ENCODE results near the gene ATP7B.

The ATP7B gene

DNA sequence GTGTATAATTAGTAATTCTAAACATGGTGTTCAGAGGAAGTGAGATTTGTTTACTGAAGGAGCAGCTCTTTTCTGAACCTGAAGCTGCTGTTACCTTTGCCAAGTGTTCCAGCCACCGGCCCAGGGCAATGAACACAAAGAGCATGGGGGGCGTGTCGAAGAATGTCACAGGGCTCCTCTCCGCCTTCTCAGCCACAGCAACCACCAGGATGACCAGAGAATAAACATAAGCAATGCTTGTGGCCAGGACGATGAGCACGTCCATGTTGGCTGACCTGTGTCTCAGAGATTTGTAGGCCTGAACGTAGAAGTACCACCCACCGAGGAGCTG lies 53.1 kb downstream of the ATP7B start:
- no peak overlapping the region for H3K4me3 ChIP-seq (ENCODE audit: low read depth, low read length)
- TF ChIP-seq, protein P1, sequence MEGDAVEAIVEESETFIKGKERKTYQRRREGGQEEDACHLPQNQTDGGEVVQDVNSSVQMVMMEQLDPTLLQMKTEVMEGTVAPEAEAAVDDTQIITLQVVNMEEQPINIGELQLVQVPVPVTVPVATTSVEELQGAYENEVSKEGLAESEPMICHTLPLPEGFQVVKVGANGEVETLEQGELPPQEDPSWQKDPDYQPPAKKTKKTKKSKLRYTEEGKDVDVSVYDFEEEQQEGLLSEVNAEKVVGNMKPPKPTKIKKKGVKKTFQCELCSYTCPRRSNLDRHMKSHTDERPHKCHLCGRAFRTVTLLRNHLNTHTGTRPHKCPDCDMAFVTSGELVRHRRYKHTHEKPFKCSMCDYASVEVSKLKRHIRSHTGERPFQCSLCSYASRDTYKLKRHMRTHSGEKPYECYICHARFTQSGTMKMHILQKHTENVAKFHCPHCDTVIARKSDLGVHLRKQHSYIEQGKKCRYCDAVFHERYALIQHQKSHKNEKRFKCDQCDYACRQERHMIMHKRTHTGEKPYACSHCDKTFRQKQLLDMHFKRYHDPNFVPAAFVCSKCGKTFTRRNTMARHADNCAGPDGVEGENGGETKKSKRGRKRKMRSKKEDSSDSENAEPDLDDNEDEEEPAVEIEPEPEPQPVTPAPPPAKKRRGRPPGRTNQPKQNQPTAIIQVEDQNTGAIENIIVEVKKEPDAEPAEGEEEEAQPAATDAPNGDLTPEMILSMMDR (IDR thresholded peaks at IDR 0.05; ENCODE audit: insufficient read depth, low read depth, low read length, missing control alignments), result no peak
- DNase-seq (ENCODE audit: low read depth), result no peak

DNA sequence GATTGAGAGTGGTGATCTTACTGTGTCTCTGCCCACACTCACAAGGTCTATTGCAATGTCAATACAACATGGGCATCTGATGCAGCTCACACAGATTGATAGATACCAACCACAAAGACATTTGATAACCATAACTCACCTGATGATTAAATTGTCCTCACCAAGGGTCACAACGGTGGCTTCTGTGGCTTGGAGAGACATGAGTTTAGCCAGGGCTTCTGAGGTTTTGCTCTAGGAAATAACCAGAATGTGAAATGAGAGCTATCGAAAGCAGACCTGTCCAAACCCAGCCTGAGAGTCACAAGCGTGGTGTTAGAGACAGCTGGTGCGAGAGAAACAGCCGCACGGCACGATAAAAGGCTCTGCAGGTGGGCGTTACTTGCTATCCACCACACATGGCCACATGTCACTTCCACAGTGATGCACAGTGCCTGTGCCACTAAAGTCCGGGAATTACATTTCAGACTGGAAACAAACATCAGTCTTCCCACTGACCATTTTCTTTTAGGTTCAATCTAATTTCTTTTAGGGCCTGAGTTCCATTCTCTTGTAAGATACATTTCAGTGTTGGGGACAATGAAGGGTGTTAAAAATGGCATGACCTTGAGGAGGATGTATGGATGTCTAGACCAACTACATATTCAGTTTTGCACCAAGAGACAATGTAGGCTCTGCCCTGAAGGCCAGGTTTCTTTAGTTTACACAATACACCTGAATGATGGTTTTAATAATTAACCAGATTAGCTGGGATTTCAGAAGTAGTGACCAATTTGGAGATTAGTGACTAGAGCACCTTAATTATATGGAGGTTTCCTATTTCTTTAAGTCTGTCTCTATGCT lies 53.7 kb downstream of the ATP7B start:
- no peak overlapping the region for H3K4me3 ChIP-seq (ENCODE audit: low read depth, low read length)
- no peak for DNase-seq (ENCODE audit: low read depth)
- TF ChIP-seq, protein P1 (IDR thresholded peaks at IDR 0.05; ENCODE audit: insufficient read depth, low read depth, low read length, missing control alignments), result no peak

DNA sequence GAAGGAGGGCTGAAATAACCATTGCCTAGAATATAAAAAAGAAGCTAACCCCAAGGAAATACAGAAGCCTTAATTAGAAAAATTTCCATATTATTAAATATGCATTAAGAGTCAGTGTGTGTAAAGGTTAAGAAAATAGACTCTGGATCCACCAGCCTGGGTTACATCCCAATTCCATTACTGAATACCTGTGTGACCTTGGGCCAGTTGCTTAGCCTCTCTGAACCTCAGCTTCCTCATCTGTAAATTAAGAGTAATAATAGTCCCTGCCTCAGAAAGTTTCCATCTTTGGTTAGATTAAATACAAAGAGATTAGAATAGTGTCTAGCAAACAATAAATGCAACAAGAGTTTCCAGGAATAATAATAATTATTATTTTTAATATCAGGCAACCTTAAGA lies 54.5 kb downstream of the ATP7B start:
- no peak for DNase-seq (ENCODE audit: low read depth)
- TF ChIP-seq, protein P1 (IDR thresholded peaks at IDR 0.05; ENCODE audit: insufficient read depth, low read depth, low read length, missing control alignments), result no peak
- H3K4me3 ChIP-seq (ENCODE audit: low read depth, low read length), result no peak overlapping the region

DNA sequence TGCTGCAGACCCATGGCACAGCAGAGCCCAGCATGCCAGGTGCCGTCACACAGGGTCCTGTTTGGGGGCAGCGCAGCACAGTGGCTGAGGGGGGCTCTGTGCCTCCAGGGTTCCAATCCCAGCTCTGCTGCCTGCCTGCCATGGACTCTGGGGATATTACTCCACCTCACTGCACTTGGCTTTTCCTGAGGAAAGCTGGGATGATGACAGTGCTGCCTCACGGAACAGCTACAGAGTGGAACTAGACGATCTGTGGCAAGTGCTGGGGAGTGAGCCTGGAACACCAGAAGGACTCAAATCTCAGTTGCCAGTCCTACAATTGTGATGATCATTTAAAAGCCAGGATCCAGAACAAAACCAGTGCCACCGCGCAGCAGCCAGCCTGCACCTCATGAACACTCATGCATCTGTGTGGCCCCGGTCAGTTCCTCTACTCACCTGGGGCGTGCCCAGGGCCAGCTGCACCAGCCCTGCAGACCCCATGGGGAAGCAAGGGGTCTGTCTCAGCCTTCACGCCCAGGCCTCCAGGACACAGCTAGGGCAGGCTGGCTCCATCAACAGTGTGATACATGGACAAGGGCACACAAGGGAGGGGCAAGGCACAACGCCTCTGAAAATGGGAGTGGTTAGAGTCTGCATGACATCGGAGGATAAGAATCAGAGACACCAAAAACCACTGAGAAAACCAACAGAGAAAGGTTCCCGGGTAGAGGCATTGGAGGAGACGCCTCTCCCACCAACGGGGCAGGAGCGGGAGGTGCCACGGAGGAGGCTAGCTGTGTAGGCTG lies 55.2 kb downstream of the ATP7B start:
- no peak for DNase-seq (ENCODE audit: low read depth)
- no peak overlapping the region for H3K4me3 ChIP-seq (ENCODE audit: low read depth, low read length)
- TF ChIP-seq, protein P1 (IDR thresholded peaks at IDR 0.05; ENCODE audit: insufficient read depth, low read depth, low read length, missing control alignments), result no peak

DNA sequence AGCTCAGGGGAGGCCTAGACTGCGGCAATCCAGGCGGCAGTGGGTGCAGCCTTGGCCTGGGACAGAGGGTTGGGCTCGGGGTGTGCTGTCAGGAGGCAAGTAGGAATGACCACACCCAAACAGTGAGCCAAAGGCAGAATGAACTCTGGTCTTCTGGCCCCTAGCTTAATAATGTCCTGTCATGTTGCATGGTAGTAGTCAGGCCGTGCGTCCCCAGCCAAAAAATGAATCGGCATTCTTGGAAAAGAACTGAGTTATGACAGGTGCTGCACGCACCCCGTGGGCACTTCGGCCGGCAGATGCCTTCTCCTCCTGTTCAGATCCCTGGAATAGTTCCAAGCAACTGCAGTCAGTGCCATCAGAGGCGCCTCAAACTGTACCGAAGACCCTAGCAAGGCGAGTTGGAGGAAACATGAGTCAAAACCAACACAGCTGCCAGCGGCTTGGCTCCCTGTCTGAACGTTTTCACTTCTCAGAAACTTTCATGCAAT lies 55.9 kb downstream of the ATP7B start:
- DNase-seq (ENCODE audit: low read depth), result no peak
- H3K4me3 ChIP-seq (ENCODE audit: low read depth, low read length), result no peak overlapping the region
- TF ChIP-seq, protein P1 (IDR thresholded peaks at IDR 0.05; ENCODE audit: insufficient read depth, low read depth, low read length, missing control alignments), result no peak

DNA sequence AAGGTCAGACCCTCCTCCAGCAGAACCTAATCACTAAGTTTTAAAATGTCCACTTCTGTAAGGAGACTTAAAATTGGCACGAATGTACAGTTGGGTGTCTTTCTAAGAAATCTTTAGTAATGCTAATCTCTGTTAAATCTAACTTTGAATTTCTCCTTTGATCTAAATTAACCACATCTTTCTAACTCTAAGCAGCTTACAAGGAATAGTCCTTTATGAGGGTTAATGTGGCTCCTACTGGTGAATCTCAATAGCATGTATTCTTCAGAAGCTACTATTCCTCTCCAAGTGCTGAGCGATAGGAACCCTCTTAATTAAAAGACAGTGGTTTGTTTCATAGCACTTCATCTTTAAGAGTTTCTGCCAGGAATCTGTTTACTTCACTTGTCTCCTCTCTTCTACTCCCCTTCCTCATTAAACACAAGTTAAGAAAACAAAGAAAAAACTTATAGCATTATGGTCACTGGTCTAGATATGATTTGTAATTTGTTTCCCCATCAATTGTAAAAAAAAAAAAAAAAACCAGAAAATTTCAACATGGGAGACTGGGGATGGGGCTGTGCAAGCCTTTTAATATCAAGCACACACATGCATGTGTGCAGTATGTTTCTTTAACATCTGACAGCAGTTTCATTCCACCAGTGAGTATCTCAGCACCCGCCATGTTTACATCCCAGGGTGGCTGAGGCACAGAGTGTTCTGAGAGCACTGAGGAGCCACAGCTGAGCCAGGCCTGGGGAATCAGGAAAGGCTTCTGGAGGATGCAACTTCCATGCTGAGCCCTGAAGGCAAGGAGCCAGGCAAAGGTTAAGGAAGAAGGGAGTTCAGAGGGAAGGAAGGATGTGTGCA lies 57.7 kb downstream of the ATP7B start:
- DNase-seq (ENCODE audit: low read depth), result no peak
- TF ChIP-seq, protein P1 (IDR thresholded peaks at IDR 0.05; ENCODE audit: insufficient read depth, low read depth, low read length, missing control alignments), result no peak
- no peak overlapping the region for H3K4me3 ChIP-seq (ENCODE audit: low read depth, low read length)

Data from GM12865 (cell line).